Fibroblast of villous mesenchyme (primary cell): Measurements from ENCODE around the gene INPP5A. TPM values are rescaled to one million over a fixed set of nuclear protein-coding genes. Genes with fewer than 3 reads are reported as not detected.

ENCODE experiments used
- DNase-seq: peaks from one replicate; pipeline ENCODE4 v3.0.0-alpha.2; 2010; ENCODE audit warnings: low read depth
- H3K4me3 ChIP-seq: 2 replicates; pipeline ENCODE4 v1.5.1; 2011; ENCODE audit warnings: low read depth, mild to moderate bottlenecking, low read length
- CTCF ChIP-seq: IDR thresholded peaks from 2 replicates; pipeline ENCODE4 v1.5.1; 2012; ENCODE audit warnings: low read depth, mild to moderate bottlenecking, low read length; ENCODE audit not compliant: insufficient read depth
- total RNA-seq: library from RNA; depleted of rRNA; stranded (reverse); fragments of >200 nt; gene quantifications from 2 replicates; pipeline ENCODE4 v1.2.3, GENCODE V29; 2012

The INPP5A gene
- total RNA-seq, 1 donor: 33.2 TPM

- H3K4me3 ChIP-seq: peak overlapping the region; percentile 83
- TF ChIP-seq CTCF: no peak
- peak; percentile 61 for DNase-seq
Measured at GRCh38 chr10:132539894-132540293, 2.3 kb downstream of the INPP5A start.

- peak; percentile 41 for TF ChIP-seq CTCF
- DNase-seq: peak; percentile 59
- peak overlapping the region; percentile 34 for H3K4me3 ChIP-seq
Measured at GRCh38 chr10:132540456-132540855, 2.9 kb downstream of the INPP5A start.

- no peak for DNase-seq
- H3K4me3 ChIP-seq: no peak overlapping the region
- no peak for TF ChIP-seq CTCF
Measured at GRCh38 chr10:132541129-132541528, 3.5 kb downstream of the INPP5A start.

- TF ChIP-seq CTCF: no peak
- no peak for DNase-seq
- H3K4me3 ChIP-seq: no peak overlapping the region
Measured at GRCh38 chr10:132541601-132542011, 4.0 kb downstream of the INPP5A start.

- TF ChIP-seq CTCF: no peak
- H3K4me3 ChIP-seq: no peak overlapping the region
- no peak for DNase-seq
Measured at GRCh38 chr10:132542086-132542775, 4.6 kb downstream of the INPP5A start.

GRCh38 chr10:132542819-132543218 lies 5.2 kb downstream of the INPP5A start:
- H3K4me3 ChIP-seq: no peak overlapping the region
- TF ChIP-seq CTCF: no peak
- no peak for DNase-seq
